Colon (tissue), 2 donors: ENCODE measurements around the gene TMTC4.
"Not testable (repeated sequence)": the region's sequence is repeated elsewhere in the genome, so short reads cannot be mapped to it uniquely, and the experiment has no call there.

Experiments used
- FAIRE-seq: peaks from 2 replicates; lab custom pipeline; 2012; peaks lifted over from hg19 to GRCh38; lab: Jason Lieb, UNC
- donor health status: control.
- donor health status: control.

TMTC4 gene, protein sequence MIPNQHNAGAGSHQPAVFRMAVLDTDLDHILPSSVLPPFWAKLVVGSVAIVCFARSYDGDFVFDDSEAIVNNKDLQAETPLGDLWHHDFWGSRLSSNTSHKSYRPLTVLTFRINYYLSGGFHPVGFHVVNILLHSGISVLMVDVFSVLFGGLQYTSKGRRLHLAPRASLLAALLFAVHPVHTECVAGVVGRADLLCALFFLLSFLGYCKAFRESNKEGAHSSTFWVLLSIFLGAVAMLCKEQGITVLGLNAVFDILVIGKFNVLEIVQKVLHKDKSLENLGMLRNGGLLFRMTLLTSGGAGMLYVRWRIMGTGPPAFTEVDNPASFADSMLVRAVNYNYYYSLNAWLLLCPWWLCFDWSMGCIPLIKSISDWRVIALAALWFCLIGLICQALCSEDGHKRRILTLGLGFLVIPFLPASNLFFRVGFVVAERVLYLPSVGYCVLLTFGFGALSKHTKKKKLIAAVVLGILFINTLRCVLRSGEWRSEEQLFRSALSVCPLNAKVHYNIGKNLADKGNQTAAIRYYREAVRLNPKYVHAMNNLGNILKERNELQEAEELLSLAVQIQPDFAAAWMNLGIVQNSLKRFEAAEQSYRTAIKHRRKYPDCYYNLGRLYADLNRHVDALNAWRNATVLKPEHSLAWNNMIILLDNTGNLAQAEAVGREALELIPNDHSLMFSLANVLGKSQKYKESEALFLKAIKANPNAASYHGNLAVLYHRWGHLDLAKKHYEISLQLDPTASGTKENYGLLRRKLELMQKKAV

DNA sequence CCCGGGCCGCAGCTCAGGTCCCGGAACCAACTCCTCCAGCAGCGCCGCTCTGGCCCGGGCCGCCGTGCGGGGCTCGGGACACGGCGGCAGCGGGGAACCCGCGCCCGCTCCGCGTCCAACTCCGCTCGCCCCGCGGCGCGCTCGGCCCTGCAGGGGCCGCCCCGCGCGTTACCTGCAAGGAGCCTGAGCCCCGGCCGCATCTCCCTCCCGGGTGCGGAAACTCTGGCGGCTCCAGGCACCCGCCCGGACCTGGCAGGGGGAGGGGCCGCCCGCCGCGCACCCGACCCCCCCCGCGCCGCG lies at the start of gene TMTC4:
TSS of gene TMTC4 (minus strand) at position 224 of the 300 bp plus-strand sequence. CDS start 4,433 bp downstream, outside the sequence.
- FAIRE-seq: no peak

DNA sequence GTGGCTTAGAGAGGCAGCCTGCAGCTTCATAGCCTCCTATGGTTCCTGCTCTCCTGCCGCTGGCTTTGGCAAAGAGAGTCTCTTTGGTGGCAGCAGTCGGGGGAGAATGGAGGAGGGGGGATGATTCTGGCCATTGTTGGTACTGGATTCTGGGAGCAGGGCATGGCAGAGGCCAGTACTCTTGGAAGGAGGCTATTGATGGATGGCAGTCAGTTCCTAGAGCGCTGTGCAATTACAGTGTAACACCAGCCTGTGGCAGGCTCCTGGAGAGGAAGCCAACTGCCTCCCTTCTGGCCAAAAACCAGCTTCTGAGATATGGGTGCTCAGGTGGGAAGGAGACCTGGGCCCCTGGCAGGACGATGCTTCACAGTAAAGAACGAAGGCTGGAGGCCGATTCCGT lies 47.9 kb upstream of the TMTC4 start:
- no peak for FAIRE-seq

DNA sequence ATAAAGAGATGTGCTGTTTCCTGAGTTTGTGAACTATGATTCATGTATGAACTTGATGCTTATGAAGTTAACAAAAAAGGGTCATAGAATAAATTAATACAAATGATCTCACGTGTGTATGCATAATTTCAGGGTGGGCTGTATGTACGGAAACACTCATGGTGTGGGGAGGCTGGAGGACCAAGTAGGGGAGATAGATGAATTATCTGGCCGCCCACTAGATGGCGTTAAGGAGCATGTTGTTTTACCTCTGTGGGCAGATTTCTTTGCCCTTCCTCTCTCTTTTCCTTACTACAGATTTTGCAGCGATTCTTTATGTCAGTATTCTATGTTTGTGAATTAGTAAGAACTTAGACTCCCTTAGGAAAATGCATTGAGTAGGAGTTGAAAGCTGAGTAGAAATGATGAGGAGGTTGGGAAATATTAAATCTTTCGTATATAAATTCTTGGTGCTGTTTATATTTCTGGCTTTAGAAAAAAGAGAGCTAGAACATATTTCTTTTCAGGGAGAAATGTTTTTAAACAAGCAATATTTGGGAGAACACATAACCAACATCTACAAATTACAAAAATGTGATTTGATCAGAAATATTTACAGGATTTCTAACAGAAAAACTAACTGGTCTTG lies 47.4 kb upstream of the TMTC4 start:
- FAIRE-seq: no peak

DNA sequence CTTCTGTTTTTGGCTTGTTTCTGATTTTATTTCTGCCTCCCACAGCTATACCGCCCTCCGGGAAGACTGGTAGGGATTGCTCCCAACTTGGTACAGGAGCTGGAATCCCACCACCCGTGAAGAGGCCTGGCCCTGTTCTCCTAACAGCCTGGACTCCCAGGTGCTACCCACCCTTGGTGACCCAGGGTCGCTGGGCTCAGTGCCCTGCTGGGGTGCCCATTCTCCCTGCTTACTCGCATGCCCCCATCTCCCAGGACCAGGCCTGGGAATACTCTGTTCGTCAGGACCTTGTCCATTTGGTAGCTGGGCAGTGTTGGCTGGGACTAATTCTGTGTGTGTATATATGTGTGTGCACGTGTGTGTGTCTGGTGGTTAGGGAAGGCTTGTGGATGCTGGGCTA lies 41.0 kb upstream of the TMTC4 start:
- no peak for FAIRE-seq

DNA sequence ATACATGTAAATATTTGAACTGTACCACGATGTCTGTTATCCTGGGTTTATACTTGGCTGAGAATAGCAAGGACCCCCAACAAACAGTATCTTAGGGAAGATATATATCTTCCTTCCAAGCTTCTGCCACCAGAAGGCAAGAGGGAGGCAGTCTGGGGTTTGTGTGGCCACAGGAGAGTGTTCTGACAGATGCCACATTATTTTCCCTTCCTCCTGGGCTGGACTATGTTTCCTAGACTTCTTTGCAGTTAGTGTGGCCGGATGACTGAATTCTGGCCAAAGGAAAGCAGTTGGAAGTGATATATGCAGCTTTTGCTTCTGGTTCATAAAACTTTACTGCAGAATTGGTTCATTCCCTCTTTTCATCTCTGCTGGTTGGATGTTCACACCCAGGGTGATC lies 39.9 kb upstream of the TMTC4 start:
- FAIRE-seq: no peak

DNA sequence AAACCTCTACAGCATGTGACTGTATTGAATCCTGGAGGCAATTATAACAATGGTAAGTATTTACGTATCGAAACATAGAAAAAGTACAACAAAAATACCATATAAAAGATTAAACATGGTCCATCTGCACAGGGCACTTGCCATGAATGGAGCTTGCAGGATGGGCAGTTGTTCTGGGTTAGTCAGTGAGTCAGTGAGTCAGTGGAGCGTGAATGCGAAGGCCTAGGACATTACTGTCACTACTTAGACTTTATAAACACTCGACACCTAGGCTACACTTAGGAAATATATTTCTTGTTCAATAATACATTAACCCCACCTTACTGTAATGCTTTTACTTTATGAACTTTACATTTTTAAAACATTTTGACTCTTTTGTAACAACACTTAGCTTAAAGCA lies 35.6 kb upstream of the TMTC4 start:
- FAIRE-seq: no peak

DNA sequence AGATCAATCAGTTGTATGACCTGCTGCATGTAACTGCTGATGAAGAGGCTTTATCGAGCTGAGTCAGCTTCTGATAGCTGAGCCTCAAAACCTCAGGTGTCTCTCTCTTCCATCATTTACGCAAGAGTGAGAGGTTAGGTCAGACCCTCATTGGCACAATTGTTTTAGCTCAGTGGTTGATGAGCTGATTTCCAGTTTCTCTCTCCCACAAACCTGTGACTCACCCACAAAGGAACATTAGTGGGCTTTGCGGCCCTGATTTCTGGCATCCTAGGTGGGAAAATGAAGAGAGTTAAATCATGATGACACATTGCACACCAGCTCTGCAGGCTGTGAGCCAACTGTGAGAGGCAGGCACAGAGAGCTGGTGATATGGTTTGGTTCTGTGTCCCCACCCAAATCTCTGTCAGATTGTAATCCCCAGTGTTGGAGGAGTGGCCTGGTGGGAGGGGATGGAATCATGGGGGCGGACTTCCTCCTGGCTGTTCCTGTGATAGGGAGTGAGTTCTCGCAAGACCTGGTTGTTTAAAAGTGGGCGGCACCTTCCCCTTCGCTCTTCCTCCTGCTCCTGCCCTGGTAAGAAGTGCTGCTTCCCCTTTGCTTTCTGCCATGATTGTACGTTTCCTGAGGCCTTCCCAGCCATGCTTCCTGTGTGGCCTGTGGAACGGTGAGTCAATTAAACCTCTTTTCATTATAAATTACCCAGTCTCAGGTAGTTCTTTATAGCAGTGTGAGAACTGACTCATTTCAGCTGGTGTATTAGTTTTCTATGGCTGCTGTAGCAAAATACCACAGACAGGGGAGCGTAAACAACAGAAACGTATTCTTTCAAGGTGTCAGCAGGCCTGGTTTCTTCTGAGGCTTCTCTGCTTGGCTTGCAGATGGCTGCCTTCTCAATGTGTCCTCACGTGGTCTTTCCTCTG lies 33.5 kb upstream of the TMTC4 start:
- no peak for FAIRE-seq

DNA sequence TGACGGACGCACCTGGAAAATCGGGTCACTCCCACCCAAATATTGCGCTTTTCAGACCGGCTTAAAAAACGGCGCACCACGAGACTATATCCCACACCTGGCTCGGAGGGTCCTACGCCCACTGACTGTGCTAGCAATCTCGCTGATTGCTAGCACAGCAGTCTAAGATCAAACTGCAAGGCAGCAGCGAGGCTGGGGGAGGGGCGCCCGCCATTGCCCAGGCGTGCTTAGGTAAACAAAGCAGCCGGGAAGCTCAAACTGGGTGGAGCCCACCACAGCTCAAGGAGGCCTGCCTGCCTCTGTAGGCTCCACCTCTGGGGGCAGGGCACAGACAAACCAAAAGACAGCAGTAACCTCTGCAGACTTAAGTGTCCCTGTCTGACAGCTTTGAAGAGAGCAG lies 23.7 kb upstream of the TMTC4 start:
- FAIRE-seq: not testable (repeated sequence)

DNA sequence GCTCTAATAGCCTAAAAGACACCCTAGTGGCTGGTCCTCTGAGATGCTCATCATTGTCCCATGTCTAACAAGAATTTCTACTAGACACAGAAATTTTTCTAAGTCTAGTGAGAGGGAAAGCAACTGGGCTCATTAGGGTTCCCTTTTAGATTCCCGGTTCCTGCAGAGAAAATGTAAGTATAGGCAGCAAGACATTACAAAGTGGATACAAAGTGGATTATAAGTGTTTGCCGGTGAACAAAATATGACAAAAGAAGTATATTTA lies 20.8 kb upstream of the TMTC4 start:
- FAIRE-seq: no peak

DNA sequence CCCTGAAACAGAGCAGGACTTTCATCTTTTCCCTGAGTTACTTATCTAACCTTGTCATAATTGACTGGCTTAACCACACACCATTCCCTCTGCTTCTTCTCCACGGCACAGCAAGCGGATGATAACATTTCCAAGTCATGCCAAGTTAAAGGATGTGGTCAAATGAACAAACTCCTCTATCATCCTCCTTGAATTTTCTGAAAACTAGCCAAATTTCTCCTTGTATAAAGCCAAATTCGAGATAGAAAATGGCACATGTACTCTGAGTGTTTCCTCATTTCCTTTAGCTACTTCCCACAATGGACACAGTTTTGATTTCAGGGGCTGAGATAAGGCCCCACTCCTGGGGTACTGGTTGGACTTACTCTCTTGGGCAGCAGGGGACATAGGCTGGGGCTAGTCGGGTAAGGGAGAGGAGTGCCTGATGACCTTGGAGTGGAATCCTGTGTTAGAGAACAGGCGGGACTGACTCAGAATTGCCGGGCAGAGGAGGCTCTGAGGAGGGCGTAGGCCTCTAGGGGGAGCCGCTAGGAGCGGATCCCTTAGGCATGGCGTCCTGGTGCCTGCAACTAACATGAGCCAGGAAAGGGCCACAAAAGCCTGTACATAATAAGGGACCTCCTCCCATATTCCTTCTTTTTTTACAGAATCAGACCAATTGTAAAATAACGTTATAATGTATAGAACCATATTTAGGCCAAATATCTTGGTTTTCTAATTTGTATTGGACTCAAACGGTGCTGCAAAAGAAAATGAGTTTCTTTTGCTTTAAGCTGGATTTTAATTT lies 20.3 kb upstream of the TMTC4 start:
- FAIRE-seq: no peak

DNA sequence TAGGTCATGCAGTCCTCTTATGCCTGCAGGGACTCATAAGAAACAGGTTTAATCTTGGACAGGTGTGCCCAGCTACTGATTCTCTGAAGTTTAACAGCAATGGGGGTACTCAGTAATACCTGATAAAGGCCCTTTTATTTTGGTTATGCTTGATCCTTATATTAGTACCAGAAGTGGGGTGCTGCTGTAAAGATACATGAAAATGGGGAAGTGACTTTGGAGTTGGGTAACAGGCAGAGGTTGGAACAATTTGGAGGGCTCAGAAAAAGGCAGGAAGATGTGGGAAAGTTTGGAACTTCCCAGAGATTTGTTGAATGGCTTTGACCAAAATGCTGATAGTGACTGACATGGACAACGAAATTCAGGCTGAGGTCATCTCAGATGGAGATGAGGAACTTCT lies 14.6 kb upstream of the TMTC4 start:
- no peak for FAIRE-seq

DNA sequence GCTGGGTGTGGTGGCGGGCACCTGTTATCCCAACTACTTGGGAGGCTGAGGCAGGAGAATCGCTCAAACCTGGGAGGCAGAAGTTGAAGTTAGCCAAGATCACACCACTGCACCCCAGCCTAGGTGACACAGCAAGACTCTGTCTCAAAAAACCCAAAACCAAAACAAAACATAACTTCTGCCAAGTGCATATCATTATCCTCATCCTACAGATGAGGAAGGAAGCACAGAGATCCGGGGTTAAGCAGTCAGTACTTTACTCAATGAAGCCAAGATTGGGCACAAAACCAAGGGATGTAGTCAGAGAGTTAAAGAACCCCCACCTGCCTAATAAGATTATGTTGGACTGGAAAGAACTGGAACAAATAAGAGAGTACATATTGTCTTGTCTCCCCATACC lies 5.5 kb upstream of the TMTC4 start:
- no peak for FAIRE-seq

DNA sequence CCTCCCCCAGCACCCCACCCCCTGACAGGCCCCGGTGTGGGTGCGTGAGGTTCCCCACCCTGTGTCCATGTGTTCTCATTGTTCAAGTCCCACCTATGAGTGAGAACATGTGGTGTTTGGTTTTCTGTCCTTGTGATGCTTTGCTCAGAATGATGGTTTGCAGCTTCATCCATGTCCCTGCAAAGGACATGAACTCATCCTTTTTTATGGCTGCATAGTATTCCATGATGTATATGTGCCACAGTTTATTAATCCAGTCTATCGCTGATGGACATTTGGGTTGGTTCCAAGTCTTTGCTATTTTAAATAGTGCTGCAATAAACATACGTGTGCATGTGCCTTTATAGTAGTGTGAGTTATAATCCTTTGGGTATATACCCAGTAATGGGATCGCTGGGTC lies 2.5 kb upstream of the TMTC4 start:
- not testable (repeated sequence) for FAIRE-seq

DNA sequence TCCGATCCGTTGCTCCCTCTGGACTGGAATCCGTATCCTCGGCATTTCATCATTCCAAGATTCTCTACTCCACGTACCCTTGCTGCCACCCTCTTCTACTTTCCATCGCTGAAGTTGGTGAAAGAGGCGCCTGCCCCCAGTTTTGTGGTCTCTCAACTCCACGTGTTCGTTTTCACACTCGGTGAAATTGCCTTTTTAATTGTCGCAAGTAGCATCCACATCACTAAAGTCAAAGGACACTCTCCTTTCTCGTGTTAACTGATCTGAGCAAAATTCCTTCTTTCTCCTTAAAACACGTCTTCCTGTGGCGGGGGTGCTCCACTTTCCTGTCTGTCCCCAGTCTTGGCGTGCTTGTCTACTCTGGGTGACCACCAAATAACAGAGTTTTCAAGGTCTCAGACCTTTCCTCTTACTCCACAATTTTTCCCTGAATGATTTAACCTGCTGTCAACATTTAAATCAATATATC lies 1.1 kb upstream of the TMTC4 start:
- FAIRE-seq: no peak

DNA sequence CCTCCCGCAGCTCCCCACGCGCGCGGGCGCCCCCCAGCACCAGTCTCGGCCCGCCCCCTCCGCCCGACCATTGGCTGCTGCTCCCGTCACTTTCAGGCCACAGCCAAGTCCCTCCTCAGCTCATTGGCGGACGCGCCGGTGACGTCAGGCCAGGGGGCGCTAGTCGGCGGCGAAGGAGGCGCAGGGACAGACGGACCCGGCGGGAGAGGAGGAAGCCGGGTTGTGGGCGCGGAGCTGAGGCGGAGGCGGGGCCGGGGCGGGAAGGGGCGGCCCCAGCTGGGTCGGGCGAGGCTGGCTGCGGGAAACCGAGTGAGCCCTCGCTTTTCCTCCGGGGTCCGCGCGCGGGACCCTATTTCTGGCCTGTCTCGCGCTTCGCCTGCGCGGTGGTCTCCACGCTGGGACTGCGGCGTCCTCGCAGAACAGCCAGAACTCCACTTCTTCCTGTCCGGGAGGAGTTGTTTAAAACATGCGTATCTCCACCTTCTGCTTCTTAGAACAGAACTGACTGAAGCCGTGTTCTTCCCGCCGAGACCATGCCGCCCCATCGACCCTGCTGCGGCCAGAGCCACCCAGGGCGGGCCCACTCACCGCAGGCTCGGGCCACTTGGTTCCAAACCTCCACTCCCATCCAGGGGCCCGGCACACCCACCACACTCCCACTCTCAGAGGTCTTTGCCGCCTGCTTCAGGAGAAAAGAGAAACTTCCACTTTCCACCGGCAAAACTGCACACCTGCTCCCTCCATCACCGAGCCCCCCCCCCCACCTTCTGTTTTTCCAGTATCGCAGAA lies 471 bp upstream of the TMTC4 start:
- no peak for FAIRE-seq

DNA sequence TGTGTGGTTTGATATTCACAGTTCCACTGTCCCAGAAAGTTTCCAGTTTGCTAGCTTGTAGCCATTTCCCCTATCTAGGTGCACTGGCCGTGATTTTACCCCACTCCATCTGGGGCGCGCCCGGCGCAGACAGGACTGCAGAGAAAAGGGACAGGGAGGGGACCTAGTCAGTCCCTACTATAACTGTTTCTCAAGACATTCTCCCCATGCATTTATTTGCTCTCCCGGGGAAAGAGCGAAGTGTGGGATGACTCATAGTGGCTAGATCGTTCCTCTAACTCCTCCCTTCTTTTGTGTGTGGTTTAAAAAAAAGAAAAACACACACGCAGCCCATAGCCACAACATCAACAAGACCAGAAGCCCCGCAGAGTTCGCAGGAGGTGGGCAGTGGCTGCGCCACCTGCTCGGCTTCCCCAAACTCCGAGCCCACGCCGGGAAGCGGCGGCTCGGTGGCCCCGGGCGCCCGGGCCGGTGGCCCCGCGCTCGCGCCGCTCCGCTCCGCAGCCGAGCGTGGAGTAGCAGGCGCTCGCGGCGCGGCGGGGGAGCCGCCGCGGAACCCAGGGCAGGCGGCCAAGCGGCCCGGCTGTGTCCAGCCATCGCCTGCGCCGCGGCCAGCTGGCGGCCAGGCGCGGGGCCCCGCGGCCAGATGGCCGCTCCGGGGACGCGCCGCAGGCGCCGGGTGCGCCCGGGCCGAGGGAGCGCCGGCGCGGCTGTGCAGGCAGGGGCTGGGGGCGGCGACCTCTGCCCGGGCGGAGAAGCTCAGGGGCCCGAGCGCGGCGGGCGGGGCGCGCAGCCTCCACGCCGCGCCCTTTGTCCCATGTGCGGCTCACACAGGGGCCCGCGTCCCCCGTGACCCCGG lies 653 bp downstream of the TMTC4 start:
- no peak for FAIRE-seq

DNA sequence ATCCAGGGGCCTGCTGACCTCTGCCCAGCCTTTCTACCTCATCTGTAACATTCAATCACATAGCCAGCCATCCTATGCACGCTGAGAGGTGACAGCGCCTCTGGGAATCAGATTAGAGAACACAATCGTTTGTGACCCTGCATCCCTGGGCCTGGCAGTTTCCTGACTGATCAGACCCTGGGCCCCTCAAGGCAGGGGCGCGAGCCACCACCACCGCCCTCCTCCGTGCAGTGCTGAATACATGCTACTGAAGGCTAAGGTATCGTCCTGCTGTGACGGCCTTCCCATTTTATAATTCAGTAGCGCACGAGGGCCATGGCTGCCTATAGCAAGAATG lies 1.3 kb downstream of the TMTC4 start:
- FAIRE-seq: no peak

DNA sequence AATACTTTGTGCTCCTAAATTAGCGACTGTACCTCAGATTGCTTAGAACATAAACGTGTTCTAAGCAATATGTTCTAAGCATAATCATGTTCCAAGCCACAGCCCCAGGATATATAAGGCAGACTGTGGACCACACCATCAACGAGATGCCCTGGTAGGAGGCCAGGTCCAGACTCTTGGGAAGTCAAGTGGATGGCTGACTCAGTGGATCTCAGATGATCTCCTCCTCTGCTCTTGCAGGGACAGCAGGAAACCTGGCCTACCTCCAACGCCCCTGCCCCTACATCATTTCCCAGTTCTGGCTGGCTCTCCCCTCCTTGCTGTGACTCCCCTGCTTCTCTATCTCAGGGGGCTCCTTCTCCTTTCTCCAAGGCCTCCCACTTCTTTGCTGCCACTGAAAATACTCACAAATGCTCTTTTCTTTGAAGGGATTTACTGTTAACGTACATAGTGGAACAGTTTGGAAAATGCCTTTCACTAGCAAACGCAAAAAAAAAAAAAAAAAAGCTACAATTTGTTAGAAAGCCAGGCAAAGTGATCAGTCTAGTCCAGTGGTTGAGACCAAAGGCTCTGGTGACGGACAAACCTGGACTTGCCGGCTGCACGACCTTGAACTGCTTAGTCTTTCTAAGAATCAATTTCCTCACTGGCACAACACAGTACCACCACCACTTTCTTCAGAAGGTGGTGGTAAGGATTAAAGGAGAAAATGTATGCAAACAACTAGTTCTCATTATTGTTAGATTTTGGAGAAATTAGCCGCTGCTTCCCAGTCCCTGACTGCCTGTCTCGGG lies 3.0 kb downstream of the TMTC4 start:
- FAIRE-seq: no peak

DNA sequence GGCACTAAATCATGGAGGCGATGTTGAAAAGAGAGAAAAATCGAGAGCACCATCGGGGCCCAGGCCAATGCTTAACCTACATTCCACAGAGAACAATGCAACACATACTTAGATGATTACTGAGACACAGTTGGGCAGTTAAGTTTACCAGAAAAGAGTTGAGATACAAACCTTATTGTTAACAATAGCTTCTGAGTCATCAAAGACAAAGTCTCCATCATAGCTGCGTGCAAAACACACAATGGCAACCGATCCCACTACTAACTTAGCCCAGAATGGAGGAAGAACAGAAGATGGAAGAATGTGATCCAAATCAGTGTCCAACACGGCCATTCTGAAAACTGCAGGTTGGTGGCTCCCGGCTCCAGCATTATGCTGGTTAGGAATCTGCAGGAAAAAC lies 6.2 kb downstream of the TMTC4 start:
- FAIRE-seq: no peak
